Thyroid gland (tissue), 4 donors: ENCODE data around the gene RNASET2.

Source experiments
- CTCF ChIP-seq, 6 experiments: fragments of 200-600 bp in 3 of 6; fragments of 450-650 bp in 3 of 6; sonication (generic) in 3 of 6; IDR thresholded peaks; one replicate each; pipeline ENCODE4 v1.5.1; 2016 to 2019; ENCODE audit warnings: antibody characterized with exemption in 6 of 6, mild to moderate bottlenecking in 2 of 6, inconsistent platforms in 1 of 6, moderate library complexity in 1 of 6
- POLR2A ChIP-seq, 2 donors: fragments of 450-650 bp; IDR thresholded peaks; one replicate each; pipeline ENCODE4 v1.6.1; 2017; ENCODE audit warnings: antibody characterized with exemption in 2 of 2, mild to moderate bottlenecking in 2 of 2, moderate library complexity in 1 of 2

GRCh38 chr6:166927935-166928643, 28.3 kb downstream of the RNASET2 start:
- no peak for TF ChIP-seq POLR2A (IDR thresholded peaks at IDR 0.05)
- no peak for TF ChIP-seq CTCF (IDR thresholded peaks at IDR 0.05)
